Measurements from ENCODE around the gene ARMS2. TPM values are rescaled to one million over a fixed set of nuclear protein-coding genes. Genes with fewer than 3 reads are reported as not detected.

Gene ARMS2
- total and polyA plus RNA-seq, 2 experiments from 2014 or later: not detected

DNA sequence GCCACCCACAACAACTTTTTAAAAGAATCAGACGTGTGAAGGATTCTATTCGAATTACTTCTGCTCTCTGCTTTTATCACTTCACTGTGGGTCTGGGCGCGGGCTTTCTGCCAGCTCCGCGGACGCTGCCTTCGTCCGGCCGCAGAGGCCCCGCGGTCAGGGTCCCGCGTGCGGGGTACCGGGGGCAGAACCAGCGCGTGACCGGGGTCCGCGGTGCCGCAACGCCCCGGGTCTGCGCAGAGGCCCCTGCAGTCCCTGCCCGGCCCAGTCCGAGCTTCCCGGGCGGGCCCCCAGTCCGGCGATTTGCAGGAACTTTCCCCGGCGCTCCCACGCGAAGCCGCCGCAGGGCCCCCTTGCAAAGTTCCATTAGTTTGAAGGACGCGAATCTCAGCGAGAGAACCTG lies 6.4 kb downstream of the ARMS2 start:
- peaks cover 52% of the 10 kb centered on the region for H3K27me3 ChIP-seq (ENCODE audit: insufficient read depth)
- H3F3A ChIP-seq (replicated peaks; ENCODE audit: low read depth): 0 out of 2 replicates have a peak, but pooled peaks cover 6% of the 10 kb centered on the region
- Mint-ChIP-seq H3K27ac (no peak overlapping the region), H3K4me3 (peak overlapping the region; percentile 64), H3K4me1 (peaks cover 36% of the 10 kb centered on the region), H3K9me3 (no peaks in the 10 kb centered on the region), H3K36me3 (ENCODE audit: low read depth) (no peaks in the 10 kb centered on the region; the same call in 2 of the 3 replicates), H3K27me3 (ENCODE audit: insufficient read depth, low read depth, poor library complexity) (peaks cover 54% of the 10 kb centered on the region)
- H2AFZ ChIP-seq: peak overlapping the region; percentile 93
- H3K9me2 ChIP-seq (ENCODE audit: insufficient read depth): no peaks in the 10 kb centered on the region
- H3K27ac ChIP-seq (ENCODE audit: low read depth): no peak overlapping the region
- H3K4me2 ChIP-seq: peak overlapping the region; percentile 87
- TF ChIP-seq EZH2 (IDR thresholded peaks at IDR 0.05; ENCODE audit: low read depth, unreplicated experiment): no peak
- TF ChIP-seq ZNF331 (CRISPR knock-in tag; IDR thresholded peaks at IDR 0.05; ENCODE audit: low read depth): no peak
- no peak for TF ChIP-seq ZNF462 (CRISPR knock-in tag; IDR thresholded peaks at IDR 0.05)
- no peak for TF ChIP-seq EZH2phosphoT487 (IDR thresholded peaks at IDR 0.05; ENCODE audit: unreplicated experiment)
- no peak for TF ChIP-seq STAT1 (IDR thresholded peaks at IDR 0.05; ENCODE audit: unreplicated experiment)
- no peaks in the 10 kb centered on the region for H3K36me3 ChIP-seq (ENCODE audit: insufficient read depth)
- ATAC-seq (no peak), DNase-seq (ENCODE audit: low spot score) (no peak)
- no peaks in the 10 kb centered on the region for H3K79me2 ChIP-seq (replicated peaks; ENCODE audit: insufficient read depth)
- peak overlapping the region; percentile 75 for H3K4me3 ChIP-seq
- H3K4me1 ChIP-seq (ENCODE audit: insufficient read depth): peaks cover 16% of the 10 kb centered on the region
- no peaks in the 10 kb centered on the region; the same call in 1 of the 2 replicates for H4K20me1 ChIP-seq (replicated peaks; ENCODE audit: insufficient read depth)

DNA sequence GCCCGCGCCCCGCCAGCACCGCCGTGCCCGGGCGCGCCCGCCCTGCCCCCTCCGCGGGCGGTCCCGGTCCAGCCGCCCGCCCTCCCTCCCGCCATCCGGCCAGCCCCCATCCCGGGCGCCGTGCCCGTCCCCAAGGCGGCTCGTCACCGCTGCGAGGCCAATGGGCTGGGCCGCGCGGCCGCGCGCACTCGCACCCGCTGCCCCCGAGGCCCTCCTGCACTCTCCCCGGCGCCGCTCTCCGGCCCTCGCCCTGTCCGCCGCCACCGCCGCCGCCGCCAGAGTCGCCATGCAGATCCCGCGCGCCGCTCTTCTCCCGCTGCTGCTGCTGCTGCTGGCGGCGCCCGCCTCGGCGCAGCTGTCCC lies 6.9 kb downstream of the ARMS2 start, which contains the start of gene HTRA1:
Gene HTRA1 (plus strand): TSS at position 187 of the 362 bp plus-strand sequence. CDS start 100 bp downstream, at position 287.
- peak within 1 kb of the TSS; percentile 93 for H2AFZ ChIP-seq
- TF ChIP-seq, protein P1, sequence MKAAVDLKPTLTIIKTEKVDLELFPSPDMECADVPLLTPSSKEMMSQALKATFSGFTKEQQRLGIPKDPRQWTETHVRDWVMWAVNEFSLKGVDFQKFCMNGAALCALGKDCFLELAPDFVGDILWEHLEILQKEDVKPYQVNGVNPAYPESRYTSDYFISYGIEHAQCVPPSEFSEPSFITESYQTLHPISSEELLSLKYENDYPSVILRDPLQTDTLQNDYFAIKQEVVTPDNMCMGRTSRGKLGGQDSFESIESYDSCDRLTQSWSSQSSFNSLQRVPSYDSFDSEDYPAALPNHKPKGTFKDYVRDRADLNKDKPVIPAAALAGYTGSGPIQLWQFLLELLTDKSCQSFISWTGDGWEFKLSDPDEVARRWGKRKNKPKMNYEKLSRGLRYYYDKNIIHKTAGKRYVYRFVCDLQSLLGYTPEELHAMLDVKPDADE (IDR thresholded peaks at IDR 0.05): no peak

More for the DNA sequence above, 6.9 kb downstream of the ARMS2 start, which contains the start of gene HTRA1:
- H3K36me3 Mint-ChIP-seq (ENCODE audit: low read depth): no peaks in the 10 kb centered on the region; the same call in 2 of the 3 replicates
- H3K27me3 Mint-ChIP-seq (ENCODE audit: insufficient read depth, low read depth, poor library complexity): peaks cover 54% of the 10 kb centered on the region
- Histone ChIP-seq H4K20me1 (replicated peaks; ENCODE audit: insufficient read depth) (no peaks in the 10 kb centered on the region; the same call in 1 of the 2 replicates), H3K79me2 (replicated peaks; ENCODE audit: insufficient read depth) (no peaks in the 10 kb centered on the region), H3K27ac (ENCODE audit: low read depth) (no peak within 1 kb of the TSS), H3K9me2 (ENCODE audit: insufficient read depth) (no peaks in the 10 kb centered on the region), H3K27me3 (ENCODE audit: insufficient read depth) (peaks cover 52% of the 10 kb centered on the region), H3F3A (replicated peaks; ENCODE audit: low read depth) (0 out of 2 replicates have a peak, but pooled peaks cover 6% of the 10 kb centered on the region), H3K4me2 (peak within 1 kb of the TSS; percentile 91), H3K36me3 (ENCODE audit: insufficient read depth) (no peaks in the 10 kb centered on the region), H3K4me1 (ENCODE audit: insufficient read depth) (peaks cover 16% of the 10 kb centered on the region), H3K4me3 (peak within 1 kb of the TSS; percentile 75)
- H3K9me3 Mint-ChIP-seq: no peaks in the 10 kb centered on the region
- DNase-seq (ENCODE audit: low spot score): peak; percentile 79
- peak within 1 kb of the TSS; percentile 81 for H3K4me3 Mint-ChIP-seq
- peaks cover 36% of the 10 kb centered on the region for H3K4me1 Mint-ChIP-seq
- no peak within 1 kb of the TSS for H3K27ac Mint-ChIP-seq
- ATAC-seq: peak; percentile 40

Data from GM23338 (cell line).